Peyer's patch (tissue), 4 donors: Measurements from ENCODE around the gene ADAM17.

Experiments used
- CTCF ChIP-seq, 6 experiments: fragments of 450-650 bp in 4 of 6; fragments of 200-600 bp in 2 of 6; sonication (generic) in 1 of 6; IDR thresholded peaks; one replicate each; pipeline ENCODE4 v1.5.1; 2017 to 2019; ENCODE audit warnings: antibody characterized with exemption in 6 of 6, mild to moderate bottlenecking in 3 of 6, moderate library complexity in 1 of 6
- POLR2A ChIP-seq, 2 donors: fragments of 450-650 bp; IDR thresholded peaks; one replicate each; pipeline ENCODE4 v1.5.1; 2017; ENCODE audit warnings: antibody characterized with exemption in 2 of 2, mild to moderate bottlenecking in 2 of 2, moderate library complexity in 2 of 2

GRCh38 chr2:9536504-9536903 is 19.1 kb downstream of the ADAM17 start:
- TF ChIP-seq CTCF (IDR thresholded peaks at IDR 0.05) = no peak
- no peak for TF ChIP-seq POLR2A (IDR thresholded peaks at IDR 0.05)
